ENCODE data around the gene MTRFR. TPM values are rescaled to one million over a fixed set of nuclear protein-coding genes. Genes with fewer than 3 reads are reported as not detected.

MTRFR gene
- total RNA-seq, 1 donor from 2014 or later, result 14.3 TPM

- Mint-ChIP-seq H3K4me3 (ENCODE audit: unreplicated experiment) (peak overlapping the region; percentile 35), H3K27me3 (ENCODE audit: unreplicated experiment) (no peaks in the 10 kb centered on the region), H3K36me3 (ENCODE audit: unreplicated experiment) (no peaks in the 10 kb centered on the region), H3K4me1 (ENCODE audit: unreplicated experiment) (peaks cover 25% of the 10 kb centered on the region), H3K9me3 (ENCODE audit: unreplicated experiment) (no peaks in the 10 kb centered on the region), H3K27ac (ENCODE audit: unreplicated experiment) (no peak overlapping the region)
- DNase-seq (ENCODE audit: extremely low spot score, unreplicated experiment), result no peak
- no peak for TF ChIP-seq CTCF (IDR thresholded peaks at IDR 0.05)
Observed at GRCh38 chr12:123273166-123273565, 39.9 kb downstream of the MTRFR start.

DNA sequence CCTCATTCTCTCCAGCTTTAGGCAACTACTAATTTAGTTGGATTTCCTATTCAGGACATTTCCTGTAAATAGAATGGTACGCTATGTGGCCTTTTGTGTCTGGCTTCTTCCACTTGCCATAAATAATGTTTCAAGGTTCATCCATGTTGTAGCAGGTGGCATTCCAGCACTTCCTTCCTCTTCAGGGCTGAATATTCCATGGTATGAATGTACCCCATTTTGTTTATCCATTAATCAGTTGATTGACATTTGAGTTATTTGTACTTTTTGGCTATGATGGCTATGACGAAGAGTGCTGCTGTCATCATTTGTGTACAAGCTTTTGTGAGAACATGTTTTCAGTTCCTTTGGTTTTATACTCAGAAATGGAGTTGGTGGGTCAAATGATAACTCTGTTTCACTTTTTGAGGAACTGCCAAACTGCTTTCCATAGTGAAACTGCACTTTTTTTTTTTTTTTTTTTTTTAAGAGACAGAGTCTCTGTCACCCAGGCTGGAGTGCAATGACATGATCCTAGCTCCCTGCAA, 44.9 kb downstream of the MTRFR start:
- no peak for TF ChIP-seq CTCF (IDR thresholded peaks at IDR 0.05)
- no peak for DNase-seq (ENCODE audit: extremely low spot score, unreplicated experiment)
- Mint-ChIP-seq H3K27me3 (ENCODE audit: unreplicated experiment) (no peaks in the 10 kb centered on the region), H3K27ac (ENCODE audit: unreplicated experiment) (no peak overlapping the region), H3K36me3 (ENCODE audit: unreplicated experiment) (no peaks in the 10 kb centered on the region), H3K4me1 (ENCODE audit: unreplicated experiment) (no peaks in the 10 kb centered on the region), H3K9me3 (ENCODE audit: unreplicated experiment) (no peaks in the 10 kb centered on the region), H3K4me3 (ENCODE audit: unreplicated experiment) (no peak overlapping the region)

- Mint-ChIP-seq H3K4me3 (ENCODE audit: unreplicated experiment) (no peak overlapping the region), H3K9me3 (ENCODE audit: unreplicated experiment) (no peaks in the 10 kb centered on the region), H3K27me3 (ENCODE audit: unreplicated experiment) (no peaks in the 10 kb centered on the region), H3K27ac (ENCODE audit: unreplicated experiment) (no peak overlapping the region), H3K4me1 (ENCODE audit: unreplicated experiment) (no peaks in the 10 kb centered on the region), H3K36me3 (ENCODE audit: unreplicated experiment) (no peaks in the 10 kb centered on the region)
- DNase-seq (ENCODE audit: extremely low spot score, unreplicated experiment), result no peak
- no peak for TF ChIP-seq CTCF (IDR thresholded peaks at IDR 0.05)
Observed at GRCh38 chr12:123280971-123281370, 47.7 kb downstream of the MTRFR start.

DNA sequence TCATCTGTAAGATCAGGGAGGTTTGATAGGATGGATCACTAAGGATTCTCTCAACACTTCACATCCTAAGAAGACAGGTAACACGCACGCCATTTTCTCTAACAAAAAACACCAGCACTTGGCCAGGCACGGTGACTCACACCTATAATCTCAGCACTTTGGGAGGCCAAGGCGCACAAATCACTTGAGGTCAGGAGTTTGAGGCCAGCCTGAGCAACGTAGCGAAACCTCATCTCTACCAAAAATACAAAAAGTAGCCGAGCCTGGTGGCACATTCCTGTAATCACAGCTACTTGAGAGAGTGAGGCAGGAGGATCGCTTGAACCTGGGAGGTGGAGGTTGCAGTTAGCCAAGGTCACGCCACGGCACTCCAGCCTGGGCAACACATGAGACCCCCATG, 48.9 kb downstream of the MTRFR start:
- DNase-seq (ENCODE audit: extremely low spot score, unreplicated experiment), result no peak
- H3K4me3 Mint-ChIP-seq (ENCODE audit: unreplicated experiment), result no peak overlapping the region
- H3K4me1 Mint-ChIP-seq (ENCODE audit: unreplicated experiment), result peaks cover 4% of the 10 kb centered on the region
- no peaks in the 10 kb centered on the region for H3K27me3 Mint-ChIP-seq (ENCODE audit: unreplicated experiment)
- no peak overlapping the region for H3K27ac Mint-ChIP-seq (ENCODE audit: unreplicated experiment)
- no peaks in the 10 kb centered on the region for H3K9me3 Mint-ChIP-seq (ENCODE audit: unreplicated experiment)
- H3K36me3 Mint-ChIP-seq (ENCODE audit: unreplicated experiment), result peaks cover 3% of the 10 kb centered on the region
- TF ChIP-seq CTCF (IDR thresholded peaks at IDR 0.05), result no peak

- H3K4me1 Mint-ChIP-seq (ENCODE audit: unreplicated experiment), result peaks cover 4% of the 10 kb centered on the region
- H3K27ac Mint-ChIP-seq (ENCODE audit: unreplicated experiment), result no peak overlapping the region
- H3K36me3 Mint-ChIP-seq (ENCODE audit: unreplicated experiment), result peaks cover 3% of the 10 kb centered on the region
- DNase-seq (ENCODE audit: extremely low spot score, unreplicated experiment), result no peak
- H3K9me3 Mint-ChIP-seq (ENCODE audit: unreplicated experiment), result no peaks in the 10 kb centered on the region
- no peak for TF ChIP-seq CTCF (IDR thresholded peaks at IDR 0.05)
- H3K4me3 Mint-ChIP-seq (ENCODE audit: unreplicated experiment), result no peak overlapping the region
- H3K27me3 Mint-ChIP-seq (ENCODE audit: unreplicated experiment), result no peaks in the 10 kb centered on the region
Observed at GRCh38 chr12:123283461-123283860, 50.2 kb downstream of the MTRFR start.

Measured in osteocyte (in vitro differentiated cells).